GM12875 (cell line): ENCODE measurements around the gene SLC17A5.

Experiments
- H3K4me3 ChIP-seq: one replicate; pipeline ENCODE4 v1.5.1; 2011; ENCODE audit warnings: low read depth, low read length, control low read depth
- CTCF ChIP-seq: IDR thresholded peaks from 2 replicates; pipeline ENCODE4 v1.5.1; 2011; ENCODE audit warnings: low read depth, mild to moderate bottlenecking, control low read depth, inconsistent platforms, low read length, moderate library complexity, borderline replicate concordance; ENCODE audit not compliant: insufficient read depth

Gene SLC17A5

GRCh38 chr6:73548458-73549446 lies 105.0 kb downstream of the SLC17A5 start:
- H3K4me3 ChIP-seq: no peak overlapping the region
- TF ChIP-seq CTCF: no peak

GRCh38 chr6:73547036-73547435 lies 106.8 kb downstream of the SLC17A5 start:
- no peak for TF ChIP-seq CTCF
- H3K4me3 ChIP-seq: no peak overlapping the region
